ENCODE results near the gene NOTCH2.

The NOTCH2 gene

GRCh38 chr1:119898981-119899720 lies 170.3 kb downstream of the NOTCH2 start:
- no peak for DNase-seq

GRCh38 chr1:119898530-119898929 lies 170.9 kb downstream of the NOTCH2 start:
- DNase-seq = no peak

- DNase-seq = no peak
These were observed 173.2 kb downstream of the NOTCH2 start, which contains the start of gene ADAM30 for GRCh38 chr1:119896303-119896702. Gene ADAM30 (minus strand): TSS chr1:119896515. CDS start chr1:119896336, 179 bp downstream.

GRCh38 chr1:119895102-119895501 lies 174.4 kb downstream of the NOTCH2 start:
- DNase-seq = no peak

- DNase-seq = no peak
These were observed 175.4 kb downstream of the NOTCH2 start for GRCh38 chr1:119893827-119894700.

- DNase-seq = no peak
These were observed 176.1 kb downstream of the NOTCH2 start for GRCh38 chr1:119893238-119893791.

- no peak for DNase-seq
These were observed 178.1 kb downstream of the NOTCH2 start for GRCh38 chr1:119891386-119891785.

GRCh38 chr1:119888476-119888875 lies 181.0 kb downstream of the NOTCH2 start:
- no peak for DNase-seq

GRCh38 chr1:119887427-119887826 lies 182.0 kb downstream of the NOTCH2 start:
- DNase-seq = no peak

- DNase-seq = peak; percentile 8
These were observed 183.3 kb downstream of the NOTCH2 start for GRCh38 chr1:119885903-119886783.

- DNase-seq = no peak
These were observed 184.8 kb downstream of the NOTCH2 start for GRCh38 chr1:119884711-119885110.

- DNase-seq = no peak
These were observed 185.6 kb downstream of the NOTCH2 start for GRCh38 chr1:119883826-119884225.

- DNase-seq = no peak
These were observed 187.1 kb downstream of the NOTCH2 start for GRCh38 chr1:119882132-119883049.

GRCh38 chr1:119879510-119880434 lies 189.7 kb downstream of the NOTCH2 start:
- DNase-seq = no peak

- no peak for DNase-seq
These were observed 191.3 kb downstream of the NOTCH2 start for GRCh38 chr1:119878171-119878570.

GRCh38 chr1:119874186-119874585 lies 195.3 kb downstream of the NOTCH2 start:
- DNase-seq = no peak

GRCh38 chr1:119873135-119874015 lies 196.1 kb downstream of the NOTCH2 start:
- DNase-seq = no peak

GRCh38 chr1:119871881-119872280 lies 197.6 kb downstream of the NOTCH2 start:
- no peak for DNase-seq

GRCh38 chr1:119870917-119871596 lies 198.4 kb downstream of the NOTCH2 start:
- DNase-seq = peak; percentile 46
